CD4-positive, alpha-beta T cell treated with Interferon alpha-2 for 1 hour (primary cell): ENCODE data around the gene MRPL22.
"Not testable (repeated sequence)": the region's sequence is repeated elsewhere in the genome, so short reads cannot be mapped to it uniquely, and the experiment has no call there.

Experiments used
- DNase-seq, 2 donors: peaks; one replicate each; pipeline ENCODE4 v3.0.0-alpha.2; 2020 to 2022

MRPL22 gene

DNA sequence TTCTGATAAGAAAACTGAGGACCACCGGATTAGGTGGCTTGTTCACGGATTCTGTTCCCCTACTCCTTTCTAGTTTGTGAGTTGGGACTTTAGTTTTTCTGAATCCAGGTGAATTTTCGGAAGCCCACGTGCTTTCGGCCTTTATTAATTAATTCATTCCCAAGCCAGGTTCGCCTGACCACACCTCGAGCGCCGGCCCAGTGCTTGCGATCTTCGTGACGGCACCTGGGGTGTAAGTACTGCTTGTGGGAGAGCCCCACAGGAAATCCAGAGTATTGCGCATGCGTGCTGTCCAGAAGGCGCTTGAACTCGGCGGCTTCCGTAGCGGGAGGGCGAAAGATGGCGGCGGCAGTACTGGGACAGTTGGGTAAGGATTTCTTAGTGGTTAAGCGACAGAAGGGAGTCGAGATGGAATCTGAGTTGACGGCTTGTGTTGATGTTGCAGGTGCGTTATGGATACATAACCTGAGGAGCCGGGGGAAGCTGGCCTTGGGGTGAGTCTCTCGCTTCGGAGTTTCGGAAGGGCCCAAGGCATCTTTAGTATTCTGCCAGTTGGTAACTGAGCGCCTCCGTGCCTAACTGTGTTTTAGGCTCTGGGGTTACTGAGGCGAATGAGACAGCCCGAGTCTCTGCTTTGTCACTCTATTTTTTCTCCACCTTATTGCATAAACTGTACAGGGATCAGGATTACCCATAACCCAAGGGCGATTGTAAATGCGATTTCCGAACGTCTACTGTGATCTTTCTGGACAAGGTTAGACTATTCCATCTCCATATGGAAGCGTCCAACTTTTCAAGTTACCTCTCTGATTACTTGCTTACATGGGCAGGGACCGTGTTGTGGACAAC lies at the start of gene MRPL22:
MRPL22 (plus strand) TSS at position 302 of the 849 bp plus-strand sequence; CDS start at position 340, 38 bp downstream.
- DNase-seq, result peak; percentile 95 to 97

DNA sequence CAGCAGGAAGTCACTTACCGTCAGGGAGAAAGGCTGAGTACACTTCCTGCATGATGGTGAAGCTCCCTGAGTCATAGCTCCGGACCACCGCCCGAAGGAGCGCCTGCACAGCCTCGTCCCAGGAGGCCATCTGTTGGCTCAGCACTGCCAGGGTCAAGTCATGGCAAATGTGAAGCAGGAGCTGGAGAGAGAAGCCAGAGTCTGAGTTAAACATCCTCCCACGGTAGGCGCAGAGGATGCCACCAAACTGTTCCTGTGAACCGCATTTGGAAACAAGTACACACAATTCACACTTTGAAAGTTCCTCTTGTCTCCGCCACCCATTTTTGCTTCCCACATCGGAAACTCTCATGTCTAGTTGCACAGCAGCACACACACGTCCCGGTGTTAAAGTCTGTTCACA lies 48.5 kb upstream of the MRPL22 start:
- DNase-seq, result no peak

DNA sequence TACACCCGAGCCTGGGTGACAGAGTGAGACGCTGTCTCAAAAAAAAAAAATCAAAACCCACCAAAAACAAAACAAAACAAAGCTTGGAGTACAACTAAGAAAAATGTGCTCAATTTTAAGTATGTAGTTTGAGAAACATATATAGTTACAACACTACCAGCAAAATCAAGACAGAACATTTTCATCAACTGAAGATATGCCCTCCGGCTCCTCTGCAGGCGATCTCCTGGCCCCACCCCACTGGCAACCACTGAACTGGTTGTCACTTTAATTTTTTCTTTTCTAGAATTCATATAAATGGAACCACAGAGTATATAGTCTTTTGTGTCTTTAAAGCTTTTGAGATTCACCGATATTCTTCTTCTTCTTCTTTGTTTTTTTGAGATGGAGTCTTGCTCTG lies 47.5 kb upstream of the MRPL22 start:
- no peak for DNase-seq

DNA sequence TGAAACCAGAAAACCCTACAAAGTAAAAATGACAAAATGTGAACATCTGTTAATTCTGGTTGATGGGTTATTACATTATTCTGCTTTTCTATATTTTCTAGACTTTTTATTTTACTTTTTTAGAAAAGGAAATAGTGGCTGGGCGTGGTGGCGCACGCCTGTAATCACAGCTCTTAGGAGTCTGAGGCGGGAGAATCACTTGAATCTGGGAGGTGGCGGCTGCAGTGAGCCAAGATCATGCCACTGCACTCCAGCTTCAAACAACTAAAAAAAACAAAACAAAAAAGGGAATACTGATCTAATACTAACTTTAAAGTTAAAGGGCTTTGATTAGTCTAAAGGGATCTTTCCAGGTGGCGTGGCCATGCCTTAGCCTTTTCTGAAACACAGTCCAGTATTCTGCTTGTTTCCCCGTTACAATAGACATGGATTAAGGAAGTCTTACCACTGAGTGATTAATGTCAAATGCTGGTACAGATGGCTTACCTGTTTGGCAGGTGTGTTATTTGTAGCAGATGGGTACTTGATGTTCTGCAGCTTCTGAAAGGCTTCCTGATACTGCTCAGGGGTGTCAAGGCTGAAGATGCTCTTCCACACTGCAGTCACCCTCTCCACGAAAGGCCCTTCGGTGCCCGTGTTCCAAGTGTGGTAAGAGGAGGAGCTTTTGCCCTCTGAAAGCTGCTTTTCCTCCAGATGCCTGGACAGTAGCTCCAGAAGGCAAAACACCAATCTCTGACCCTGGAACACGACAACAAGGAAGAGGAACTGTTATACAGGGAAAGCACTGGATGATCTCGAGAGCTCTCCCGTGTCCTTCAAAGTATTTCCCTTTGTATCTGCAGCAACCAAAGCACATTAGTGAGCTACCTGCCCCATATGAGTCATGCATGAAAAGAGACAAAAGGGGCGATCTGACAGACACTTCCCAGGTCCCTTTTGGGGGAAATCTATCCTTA lies 45.0 kb upstream of the MRPL22 start:
- no peak for DNase-seq

DNA sequence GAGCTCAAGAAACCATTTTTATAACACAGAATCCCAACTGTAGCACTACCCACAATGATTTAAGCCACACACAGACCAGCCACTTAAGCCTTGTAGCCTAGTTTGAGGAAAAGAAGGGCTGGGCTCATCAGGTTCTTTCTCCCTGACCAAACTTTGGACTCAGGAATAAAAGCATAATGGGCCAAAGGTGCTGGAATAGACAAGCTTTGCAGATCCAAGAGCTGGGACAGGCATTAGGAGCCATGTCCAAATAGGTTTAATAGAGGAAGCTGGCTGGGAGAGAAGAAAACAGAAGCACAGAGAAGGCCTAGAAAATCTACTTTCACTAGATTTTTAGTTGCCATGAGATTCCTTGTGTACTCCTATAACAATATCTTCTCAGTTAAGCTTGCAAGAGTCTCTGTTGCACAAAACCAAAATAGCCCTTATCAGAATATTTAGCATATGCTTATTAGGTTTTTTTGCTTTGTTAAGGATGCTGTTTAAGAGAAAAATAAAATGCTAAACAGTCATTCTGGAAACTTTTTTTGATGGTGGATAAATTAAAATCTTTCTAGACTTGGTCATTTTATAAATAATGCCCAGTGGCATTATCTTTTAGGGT lies 44.2 kb upstream of the MRPL22 start:
- DNase-seq, result no peak

DNA sequence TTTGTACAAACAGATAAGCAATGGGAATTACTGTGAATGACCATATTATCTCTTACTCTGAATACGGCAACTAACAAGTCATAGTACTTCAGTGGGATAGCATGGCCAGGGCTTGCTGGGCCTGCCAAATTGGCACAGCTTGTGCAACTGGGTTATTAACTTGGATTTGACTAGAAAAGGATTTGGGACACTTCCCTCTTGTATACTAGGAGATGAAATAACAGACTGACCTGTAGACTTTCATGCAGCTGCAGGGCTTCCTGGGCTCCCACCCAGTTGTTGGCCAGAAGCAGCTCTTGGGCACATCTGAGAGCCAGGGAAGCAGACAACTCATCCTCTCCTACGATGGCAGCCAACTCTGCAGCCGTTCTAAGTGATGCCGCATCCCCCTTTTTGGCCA lies 42.7 kb upstream of the MRPL22 start:
- no peak for DNase-seq

DNA sequence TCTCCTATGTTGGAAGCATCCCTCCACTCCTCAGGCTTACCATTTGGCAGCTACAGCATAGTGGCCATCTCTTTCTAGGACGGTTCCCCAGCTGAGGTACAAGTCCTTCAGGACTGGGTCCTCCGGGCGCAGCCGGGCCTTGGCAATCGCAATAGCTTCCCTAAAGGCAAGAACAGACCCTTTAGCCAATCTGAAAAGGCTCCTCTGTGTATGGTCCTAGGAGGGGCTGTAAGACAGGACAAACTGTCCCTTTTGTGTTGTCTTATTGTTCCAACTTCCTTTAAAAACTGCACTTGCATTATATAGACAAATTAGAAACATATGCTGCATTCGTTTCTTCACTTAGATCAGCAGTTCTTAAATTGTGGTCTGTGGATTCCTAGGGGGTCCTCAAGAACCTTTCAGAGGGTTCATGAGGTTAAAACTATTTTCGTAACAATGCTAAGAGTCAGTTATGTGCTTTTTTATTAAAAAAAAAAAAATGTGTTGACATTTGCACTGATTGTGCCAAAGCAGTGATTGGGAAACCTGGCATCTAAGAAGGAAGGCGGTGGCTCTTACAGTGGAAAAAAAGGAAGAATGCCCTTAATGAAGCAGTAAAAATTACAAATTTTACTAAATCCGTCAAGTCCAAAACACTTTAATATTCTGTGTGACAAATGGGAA lies 41.6 kb upstream of the MRPL22 start:
- no peak for DNase-seq

DNA sequence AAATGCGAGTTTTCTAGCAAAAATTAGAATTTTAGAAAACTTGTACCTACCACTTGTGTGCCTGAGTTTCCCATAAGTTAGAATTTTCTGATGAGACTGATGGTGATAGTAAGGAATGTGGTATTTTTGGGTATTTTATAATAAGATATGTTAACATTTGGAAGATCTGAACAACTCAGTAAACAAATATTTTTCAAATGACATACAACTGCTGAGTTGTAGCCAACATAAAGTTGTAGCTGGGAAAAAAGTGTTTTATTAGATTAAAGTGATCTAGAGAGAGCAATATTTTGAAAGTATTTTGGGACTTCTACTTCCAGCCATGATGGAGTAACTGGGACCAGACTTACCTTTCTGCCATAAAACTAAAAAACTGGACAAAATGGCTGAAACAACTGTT lies 40.8 kb upstream of the MRPL22 start:
- no peak for DNase-seq

DNA sequence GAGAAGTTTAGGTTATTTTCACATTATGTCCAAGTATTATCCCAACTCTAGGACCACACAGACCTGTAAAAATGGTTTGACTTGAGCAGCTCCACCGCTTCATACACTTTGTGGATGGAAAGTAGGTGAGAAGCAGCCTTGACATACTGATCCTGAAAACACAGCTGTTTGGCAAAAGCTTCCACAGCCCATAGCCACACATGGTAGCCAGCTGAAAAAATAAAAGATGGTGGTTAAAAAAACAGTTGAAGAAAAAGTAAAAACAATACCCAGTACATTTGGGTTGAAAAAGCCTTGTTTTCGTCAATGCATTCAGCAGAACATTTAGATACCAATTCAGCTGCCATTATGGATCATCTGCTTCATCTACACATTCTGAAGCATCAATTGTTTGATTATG lies 39.6 kb upstream of the MRPL22 start:
- DNase-seq, result no peak

DNA sequence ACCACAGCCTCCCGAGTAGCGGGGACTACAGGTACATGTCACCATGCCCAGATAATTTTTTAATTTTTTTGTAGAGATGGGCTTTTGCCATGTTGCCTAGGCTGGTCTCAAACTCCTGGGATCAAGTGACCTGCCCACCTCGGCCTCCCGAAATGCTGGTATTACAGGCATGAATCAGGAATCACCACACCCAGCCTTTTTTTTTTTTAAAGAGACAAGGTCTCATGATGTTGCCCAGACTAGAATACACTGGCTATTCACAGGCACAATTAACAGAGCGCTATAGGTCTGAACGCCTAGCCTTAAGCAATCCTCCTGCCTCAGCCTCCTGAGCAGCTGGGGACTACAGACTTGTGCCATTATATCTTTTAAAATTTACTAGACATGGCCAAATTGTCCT lies 39.0 kb upstream of the MRPL22 start:
- no peak for DNase-seq

DNA sequence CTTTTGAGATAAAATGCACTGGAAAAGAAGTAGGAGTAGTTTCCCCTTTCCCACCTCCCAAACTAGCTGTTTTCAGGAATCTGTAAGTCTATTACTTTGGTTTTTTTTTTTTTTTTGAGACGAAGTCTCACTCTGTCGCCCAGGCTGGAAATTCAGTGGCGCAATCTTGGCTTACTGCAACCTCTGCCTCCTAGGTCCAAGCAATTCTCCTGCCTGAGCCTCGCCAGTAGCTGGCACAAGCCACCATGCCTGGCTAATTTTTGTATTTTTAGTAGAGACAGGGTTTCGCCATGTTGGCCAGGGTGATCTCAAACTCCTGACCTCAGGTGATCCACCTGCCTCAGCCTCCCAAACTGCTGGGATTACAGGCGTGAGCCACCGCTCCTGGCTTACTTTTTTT lies 35.3 kb upstream of the MRPL22 start:
- not testable (repeated sequence) for DNase-seq

DNA sequence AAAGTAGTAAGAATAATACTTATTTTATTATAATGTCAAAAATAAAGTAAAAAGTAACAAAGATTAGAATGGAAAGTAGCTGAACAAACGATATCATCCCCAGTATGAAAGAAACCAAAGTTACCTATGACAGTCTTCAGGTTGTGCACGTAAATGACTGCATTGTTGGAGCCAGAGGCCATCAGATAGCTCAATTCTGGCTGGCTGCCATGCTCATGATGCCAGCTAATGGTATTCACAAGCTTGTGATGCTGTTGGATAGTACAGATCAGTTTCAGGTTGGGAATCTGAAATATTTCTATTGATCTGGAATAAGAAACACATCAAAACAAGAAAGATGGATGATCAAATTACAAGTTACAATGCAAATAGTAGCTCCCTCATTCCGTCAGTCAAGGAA lies 24.0 kb upstream of the MRPL22 start:
- DNase-seq, result no peak

DNA sequence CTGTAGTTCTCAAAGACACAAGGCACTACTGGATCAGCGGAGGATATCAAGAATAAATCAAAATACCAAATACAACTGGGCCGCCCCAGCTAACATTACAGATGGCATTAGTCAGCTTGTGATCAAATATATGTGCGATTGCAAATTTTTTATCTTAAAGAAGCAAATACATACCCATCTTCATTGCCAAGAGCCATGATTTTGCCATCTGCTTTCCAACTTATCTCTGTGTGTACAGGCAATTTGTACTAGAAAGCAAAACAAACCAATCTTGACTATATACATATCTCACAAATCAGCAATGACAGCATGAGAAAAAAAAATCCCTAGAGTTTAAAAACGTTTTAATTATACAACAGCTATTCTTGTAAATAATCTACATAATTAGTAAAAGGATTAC lies 23.1 kb upstream of the MRPL22 start:
- no peak for DNase-seq

DNA sequence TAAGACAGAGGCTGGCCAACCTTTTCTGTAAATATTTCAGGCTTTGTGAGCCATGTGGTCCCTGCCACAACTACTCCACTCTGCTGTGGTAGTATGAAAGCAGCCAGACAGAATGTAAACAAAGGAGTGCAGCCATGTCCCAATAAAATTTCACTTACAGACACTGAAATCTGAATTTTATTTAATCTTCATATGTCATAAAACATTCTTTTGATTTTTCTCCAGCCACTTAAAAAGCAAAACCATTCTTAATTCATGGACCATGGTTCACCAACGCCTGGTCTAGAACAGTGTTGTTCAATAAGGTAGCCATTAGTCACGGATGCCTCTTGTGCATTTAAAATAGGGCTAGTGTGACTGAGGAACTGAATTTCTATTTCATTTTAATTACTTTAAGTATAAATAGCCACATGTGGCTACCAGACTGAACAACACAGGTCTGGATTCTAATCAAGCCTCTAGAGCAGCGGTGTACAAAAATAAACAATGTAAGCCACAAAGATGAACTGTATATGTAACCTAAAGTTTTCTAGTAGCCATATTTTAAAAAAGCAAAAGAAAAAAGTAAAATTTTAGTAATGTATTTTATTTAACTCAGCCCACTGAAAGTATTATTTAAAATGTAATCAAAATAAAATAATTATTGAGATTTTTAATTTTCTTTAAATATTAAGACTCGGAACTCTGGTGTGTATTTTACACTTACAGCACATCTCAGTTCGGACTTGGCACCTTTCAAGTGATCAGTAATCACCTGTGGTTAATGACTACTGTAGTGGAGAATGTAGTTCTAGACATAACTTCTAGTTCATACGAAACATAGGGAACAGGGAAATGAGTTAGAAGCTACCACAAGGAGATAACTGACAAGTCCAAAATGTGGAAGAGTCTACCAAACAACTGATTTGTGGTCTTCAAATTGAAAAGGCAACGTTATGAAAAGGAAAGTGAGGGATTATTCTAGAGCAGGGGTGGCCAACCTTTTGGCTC lies 17.1 kb upstream of the MRPL22 start:
- DNase-seq, result no peak

DNA sequence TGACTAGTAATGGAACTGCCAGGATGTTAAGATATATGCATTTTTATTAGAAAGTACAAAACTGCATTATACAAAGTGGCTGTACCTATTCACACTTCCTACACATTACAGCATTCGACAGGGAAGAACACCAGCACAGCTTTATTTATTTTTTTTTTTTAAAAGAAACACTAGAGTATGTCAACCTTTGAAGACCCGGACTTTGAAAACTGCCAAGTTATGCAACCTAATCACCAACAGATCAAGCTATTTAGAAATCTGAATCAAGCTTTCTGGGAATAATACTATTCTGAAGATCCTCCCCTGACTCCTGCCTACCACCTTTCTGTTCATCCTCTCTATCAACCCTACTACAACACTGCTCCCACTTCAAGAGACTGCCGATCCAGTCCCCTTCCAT lies 7.3 kb upstream of the MRPL22 start:
- no peak for DNase-seq

DNA sequence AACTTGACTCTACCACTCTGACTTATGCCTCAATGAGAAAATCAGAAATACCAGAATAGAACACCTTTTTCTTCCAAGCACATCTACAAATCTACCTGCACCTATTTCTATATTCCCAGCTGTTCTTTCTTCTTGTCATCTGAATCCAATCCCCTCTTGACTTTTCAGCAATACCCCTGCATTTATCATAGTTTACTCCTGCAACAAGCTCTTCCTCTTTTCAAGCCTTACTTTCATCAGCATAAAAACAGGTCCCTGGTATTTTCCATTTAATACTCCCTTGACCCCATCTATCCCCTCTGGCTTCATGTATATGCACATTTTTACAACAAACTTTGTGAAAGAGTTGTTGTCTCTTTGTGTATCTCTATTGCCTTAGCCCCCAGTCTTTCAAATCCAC lies 6.0 kb upstream of the MRPL22 start:
- DNase-seq, result no peak

DNA sequence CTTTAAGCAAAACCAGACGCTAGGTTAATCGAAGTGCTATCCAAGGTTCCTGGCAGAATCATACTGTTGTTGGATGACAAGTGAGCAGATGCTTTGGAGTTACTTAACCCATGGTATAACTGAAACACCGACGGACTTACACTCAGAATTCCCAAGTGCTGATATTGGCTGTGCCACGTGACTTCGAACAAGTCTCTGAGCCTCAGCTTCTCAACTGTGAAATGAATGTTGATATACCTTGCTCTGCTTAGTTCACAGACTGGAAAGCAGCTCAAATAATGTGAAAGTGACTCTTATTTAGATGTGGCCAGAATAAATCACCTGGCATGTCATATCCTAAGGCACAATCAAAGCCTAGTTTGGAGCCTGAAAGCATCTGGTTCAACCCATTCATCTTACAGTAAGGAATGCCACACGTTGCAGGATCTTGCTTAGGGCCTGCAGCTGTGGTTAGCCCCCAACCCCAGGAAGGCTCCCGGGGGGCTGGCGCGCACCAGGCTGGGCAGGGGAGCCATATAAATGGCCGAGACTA lies 3.6 kb upstream of the MRPL22 start:
- DNase-seq, result no peak

DNA sequence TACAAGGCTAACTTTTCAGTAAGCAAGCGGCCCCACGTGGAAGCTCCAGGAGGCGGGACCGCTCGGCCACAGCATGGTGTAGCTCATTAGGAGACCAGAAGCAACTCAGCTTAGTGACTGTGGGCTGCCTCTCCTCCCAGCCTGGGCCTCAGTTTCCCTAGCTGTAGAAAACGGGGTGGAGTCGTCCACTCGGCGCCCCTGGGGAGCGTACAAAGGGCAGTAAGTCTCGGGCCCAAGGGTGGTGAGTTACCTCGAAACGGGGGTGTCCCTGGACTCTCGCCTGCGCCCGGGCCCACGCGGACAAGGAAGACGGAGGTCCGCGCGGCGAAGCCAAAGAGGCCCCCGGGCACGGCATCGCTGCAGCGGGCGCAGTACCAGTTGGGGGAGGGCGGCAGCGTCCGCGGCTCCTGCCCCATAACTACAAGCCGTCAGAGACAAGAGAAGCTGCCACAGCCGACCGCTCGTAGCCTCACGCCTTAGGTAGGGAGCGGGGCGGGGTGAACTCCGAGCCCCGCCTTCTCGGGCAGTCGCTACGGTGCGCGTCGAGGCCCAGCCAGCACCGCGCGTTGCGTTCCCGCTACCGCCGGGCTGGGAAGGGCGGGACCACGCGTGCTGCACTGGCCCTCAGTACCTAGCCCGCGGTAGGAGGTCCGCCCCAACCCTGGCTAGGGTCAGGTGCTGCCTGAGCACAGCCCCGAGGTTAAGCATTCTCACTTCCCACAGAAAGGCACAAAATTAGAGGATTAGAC lies 3.0 kb upstream of the MRPL22 start, which contains the start of gene GEMIN5:
GEMIN5 (minus strand) TSS at position 494 of the 749 bp plus-strand sequence; CDS start at position 416, 78 bp downstream.
- DNase-seq, result peak; percentile 82 to 89

DNA sequence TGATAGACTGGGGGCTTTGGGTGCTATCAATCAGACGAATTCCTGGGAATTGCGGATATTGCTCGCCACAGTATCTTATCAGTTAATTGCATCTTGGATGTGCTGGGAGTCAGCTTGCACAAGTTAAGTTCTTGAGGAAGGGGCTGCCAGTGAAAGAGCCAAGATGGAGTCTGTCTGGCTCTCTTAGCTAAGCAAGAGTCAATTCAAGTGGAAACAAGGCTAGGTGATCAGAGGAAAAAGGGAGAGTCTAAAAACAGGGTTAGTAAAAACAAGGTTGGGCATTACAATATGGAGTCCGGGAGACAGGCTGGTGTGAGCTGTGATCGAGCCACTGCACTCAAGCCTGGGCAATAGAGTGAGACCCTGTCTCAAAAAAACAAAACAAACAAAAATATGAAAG lies 1.5 kb upstream of the MRPL22 start:
- not testable (repeated sequence) for DNase-seq

DNA sequence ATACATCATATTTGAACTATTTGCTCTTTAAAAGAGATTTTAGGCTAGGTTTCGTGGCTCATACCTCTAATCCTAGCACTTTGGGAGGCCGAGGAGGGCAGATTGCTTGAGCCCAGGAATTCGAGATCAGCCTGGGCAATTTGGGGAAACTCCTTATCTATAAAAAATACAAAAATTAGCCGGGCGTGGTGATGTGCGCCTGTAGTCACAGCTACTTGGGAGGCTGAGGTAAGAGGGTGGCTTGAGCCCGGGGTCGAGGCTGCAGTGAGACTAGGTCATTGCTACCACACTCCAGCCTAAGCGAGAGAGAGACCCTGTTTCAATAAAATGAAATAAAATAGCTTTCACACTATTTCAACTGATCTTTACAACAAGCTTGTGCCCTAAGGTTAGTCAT lies 500 bp upstream of the MRPL22 start:
- no peak for DNase-seq
